Measurements from ENCODE around the gene PIP5K1B. TPM values are rescaled to one million over a fixed set of nuclear protein-coding genes. Genes with fewer than 3 reads are reported as not detected.

Gene PIP5K1B
- total and polyA plus RNA-seq, 2 experiments from 2014 or later = 1.3 to 2.8 TPM

DNA sequence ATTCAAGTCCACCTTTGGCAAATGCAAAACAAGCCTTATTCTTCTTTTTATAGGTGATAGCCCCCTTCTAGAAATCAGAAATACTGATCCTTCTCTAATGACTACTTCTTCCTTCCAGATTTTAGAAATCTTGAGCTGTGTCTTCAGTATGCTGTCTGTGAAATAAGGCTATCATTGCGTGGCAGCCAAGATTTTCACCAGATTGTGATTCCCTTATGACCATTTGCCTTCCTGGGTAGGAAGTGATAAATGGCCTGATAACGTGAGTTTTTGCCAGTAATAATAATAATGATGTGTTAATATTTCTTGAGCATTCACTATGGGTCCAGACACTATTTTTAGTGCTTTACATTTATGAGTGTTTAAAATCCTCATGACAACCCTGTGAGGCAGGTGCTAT lies 80.9 kb downstream of the PIP5K1B start (continued):
- TF ChIP-seq ZNF462 (CRISPR knock-in tag; IDR thresholded peaks at IDR 0.05) = no peak
- no peak for TF ChIP-seq EZH2phosphoT487 (IDR thresholded peaks at IDR 0.05; ENCODE audit: unreplicated experiment)
- TF ChIP-seq EZH2 (IDR thresholded peaks at IDR 0.05; ENCODE audit: low read depth, unreplicated experiment) = no peak
- no peak for TF ChIP-seq CREB1 (CRISPR knock-in tag; IDR thresholded peaks at IDR 0.05; ENCODE audit: low read depth)
- no peak for TF ChIP-seq NANOG (IDR thresholded peaks at IDR 0.05; ENCODE audit: borderline replicate concordance)
- TF ChIP-seq, protein P1, sequence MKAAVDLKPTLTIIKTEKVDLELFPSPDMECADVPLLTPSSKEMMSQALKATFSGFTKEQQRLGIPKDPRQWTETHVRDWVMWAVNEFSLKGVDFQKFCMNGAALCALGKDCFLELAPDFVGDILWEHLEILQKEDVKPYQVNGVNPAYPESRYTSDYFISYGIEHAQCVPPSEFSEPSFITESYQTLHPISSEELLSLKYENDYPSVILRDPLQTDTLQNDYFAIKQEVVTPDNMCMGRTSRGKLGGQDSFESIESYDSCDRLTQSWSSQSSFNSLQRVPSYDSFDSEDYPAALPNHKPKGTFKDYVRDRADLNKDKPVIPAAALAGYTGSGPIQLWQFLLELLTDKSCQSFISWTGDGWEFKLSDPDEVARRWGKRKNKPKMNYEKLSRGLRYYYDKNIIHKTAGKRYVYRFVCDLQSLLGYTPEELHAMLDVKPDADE (IDR thresholded peaks at IDR 0.05) = no peak
- no peak for TF ChIP-seq CTCF (conservative IDR thresholded peaks at IDR 0.05; ENCODE audit: low read depth in 2 of 2)
- no peak for TF ChIP-seq JUNB (IDR thresholded peaks at IDR 0.05; ENCODE audit: unreplicated experiment)
- no peak for TF ChIP-seq STAT1 (IDR thresholded peaks at IDR 0.05; ENCODE audit: unreplicated experiment)
- TF ChIP-seq POLR2AphosphoS5 (IDR thresholded peaks at IDR 0.05; ENCODE audit: low read depth) = no peak
- no peak for TF ChIP-seq ZNF114 (CRISPR knock-in tag; IDR thresholded peaks at IDR 0.05)

Data from GM23338 (cell line).